Body of pancreas (tissue), 4 donors: ENCODE data around the gene CLEC2D. TPM values are rescaled to one million over a fixed set of nuclear protein-coding genes. Genes with fewer than 3 reads are reported as not detected.

Source experiments
- ATAC-seq: fragments of 150-250 bp; one replicate; pipeline ENCODE4 v1.9.1; 2016
- DNase-seq, 4 donors: peaks; one replicate each; pipeline ENCODE4 v3.0.0-alpha.2; 2019
- H3K27ac ChIP-seq, 4 donors: fragments of 200-600 bp; sonication (generic); 1 replicate in 3 of 4; 2 replicates in 1 of 4; pipeline versions ENCODE4 v1.5.1 to v1.6.1; 2016 to 2019; ENCODE audit warnings: mild to moderate bottlenecking in 1 of 4, mixed read lengths in 1 of 4, moderate library complexity in 1 of 4
- H3K27me3 ChIP-seq, 2 donors: fragments of 200-600 bp; sonication (generic); one replicate each; pipeline ENCODE4 v1.6.0; 2016; ENCODE audit warnings: mild to moderate bottlenecking in 1 of 2
- H3K36me3 ChIP-seq, 2 donors: fragments of 200-600 bp; sonication (generic); replicated peaks in 1 of 2; 2 replicates each; pipeline ENCODE4 v1.5.1; 2016; ENCODE audit warnings: low read depth in 2 of 2; ENCODE audit not compliant: insufficient read depth in 1 of 2
- H3K4me1 ChIP-seq: fragments of 200-600 bp; sonication (generic); one replicate; pipeline ENCODE4 v1.6.0; 2016
- H3K4me3 ChIP-seq, 2 donors: fragments of 200-600 bp; sonication (generic); 1 replicate in 1 of 2; 2 replicates in 1 of 2; pipeline ENCODE4 v1.5.1; 2016 to 2019
- H3K9me3 ChIP-seq, 3 donors: fragments of 200-600 bp; sonication (generic); 1 replicate in 2 of 3; 2 replicates in 1 of 3; pipeline ENCODE4 v1.5.1; 2016
- POLR2A ChIP-seq, 3 donors: fragments of 450-650 bp; IDR thresholded peaks; one replicate each; pipeline ENCODE4 v1.6.1; 2016; ENCODE audit warnings: antibody characterized with exemption in 3 of 3, mild to moderate bottlenecking in 2 of 3
- WGBS, 2 donors: methylation state at CpG; one replicate each; pipeline ENCODE4 v1.1.5; 2017; 5-methylcytosine and 5-hydroxymethylcytosine counted together
- intact Hi-C: fragments of 100-400 bp; cut with DNase I; formaldehyde crosslinking; loops from one replicate; pipeline ENCODE4 v1.15.1; 2023
- total RNA-seq, 2 donors: library from RNA; depleted of rRNA; stranded (reverse); fragments of >200 nt; gene quantifications; one replicate each; pipeline ENCODE4 v1.1.0, GENCODE V29; 2016
- TF ChIP-seq, protein P1 (sequence below), 7 experiments: fragments of 450-650 bp in 4 of 7; fragments of 200-600 bp in 3 of 7; sonication (generic) in 3 of 7; IDR thresholded peaks; one replicate each; pipeline ENCODE4 v1.5.1; 2016 to 2019; ENCODE audit warnings: antibody characterized with exemption in 7 of 7

Gene CLEC2D
- total RNA-seq, 2 donors from 2014 or later, result 5.3 to 7.5 TPM

DNA sequence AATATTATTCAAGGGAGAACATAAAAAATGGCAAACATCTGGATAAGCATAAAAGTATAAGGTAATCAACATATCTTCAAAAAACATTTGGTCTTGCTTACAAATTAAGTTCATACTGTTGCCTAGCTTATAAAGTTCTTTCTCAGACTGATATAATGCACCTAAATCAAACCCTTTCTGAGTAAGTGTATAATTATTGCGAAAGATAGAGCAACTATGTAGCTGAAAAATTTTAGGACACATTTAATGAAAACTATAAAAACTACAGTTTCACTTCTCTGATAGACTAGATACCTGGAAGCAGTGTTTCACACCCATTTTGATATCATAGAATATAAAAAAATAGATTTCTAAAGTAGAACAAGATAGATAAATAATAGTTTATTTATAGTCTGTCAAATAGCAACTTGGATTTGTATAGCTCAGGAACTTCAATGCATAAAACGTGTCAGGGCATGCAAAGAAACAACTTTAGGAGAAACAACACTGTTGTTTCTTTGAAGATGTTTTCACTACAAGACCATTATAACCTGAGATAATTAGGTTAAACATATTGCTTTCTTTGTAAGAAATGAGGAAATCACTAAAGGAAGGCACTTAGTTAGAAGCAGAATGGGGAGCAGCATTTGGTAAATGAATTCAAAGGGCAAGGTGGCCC, 55.8 kb downstream of the CLEC2D start:
- Histone ChIP-seq H3K4me1 (peaks cover 7% of the 10 kb centered on the region), H3K4me3 (no peak overlapping the region), H3K27ac (no peak overlapping the region), H3K36me3 (no peaks in the 10 kb centered on the region), H3K9me3 (no peaks in the 10 kb centered on the region), H3K27me3 (no peaks in the 10 kb centered on the region)
- DNase-seq (no peak), ATAC-seq (no peak)
- 78 to 84% methylated on average over 2 of the region's 2 CpGs for WGBS, 2 donors
- TF ChIP-seq, protein P1, sequence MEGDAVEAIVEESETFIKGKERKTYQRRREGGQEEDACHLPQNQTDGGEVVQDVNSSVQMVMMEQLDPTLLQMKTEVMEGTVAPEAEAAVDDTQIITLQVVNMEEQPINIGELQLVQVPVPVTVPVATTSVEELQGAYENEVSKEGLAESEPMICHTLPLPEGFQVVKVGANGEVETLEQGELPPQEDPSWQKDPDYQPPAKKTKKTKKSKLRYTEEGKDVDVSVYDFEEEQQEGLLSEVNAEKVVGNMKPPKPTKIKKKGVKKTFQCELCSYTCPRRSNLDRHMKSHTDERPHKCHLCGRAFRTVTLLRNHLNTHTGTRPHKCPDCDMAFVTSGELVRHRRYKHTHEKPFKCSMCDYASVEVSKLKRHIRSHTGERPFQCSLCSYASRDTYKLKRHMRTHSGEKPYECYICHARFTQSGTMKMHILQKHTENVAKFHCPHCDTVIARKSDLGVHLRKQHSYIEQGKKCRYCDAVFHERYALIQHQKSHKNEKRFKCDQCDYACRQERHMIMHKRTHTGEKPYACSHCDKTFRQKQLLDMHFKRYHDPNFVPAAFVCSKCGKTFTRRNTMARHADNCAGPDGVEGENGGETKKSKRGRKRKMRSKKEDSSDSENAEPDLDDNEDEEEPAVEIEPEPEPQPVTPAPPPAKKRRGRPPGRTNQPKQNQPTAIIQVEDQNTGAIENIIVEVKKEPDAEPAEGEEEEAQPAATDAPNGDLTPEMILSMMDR (IDR thresholded peaks at IDR 0.05), result no peak
- no peak for TF ChIP-seq POLR2A (IDR thresholded peaks at IDR 0.05)
- intact Hi-C loops, result no loop called here

DNA sequence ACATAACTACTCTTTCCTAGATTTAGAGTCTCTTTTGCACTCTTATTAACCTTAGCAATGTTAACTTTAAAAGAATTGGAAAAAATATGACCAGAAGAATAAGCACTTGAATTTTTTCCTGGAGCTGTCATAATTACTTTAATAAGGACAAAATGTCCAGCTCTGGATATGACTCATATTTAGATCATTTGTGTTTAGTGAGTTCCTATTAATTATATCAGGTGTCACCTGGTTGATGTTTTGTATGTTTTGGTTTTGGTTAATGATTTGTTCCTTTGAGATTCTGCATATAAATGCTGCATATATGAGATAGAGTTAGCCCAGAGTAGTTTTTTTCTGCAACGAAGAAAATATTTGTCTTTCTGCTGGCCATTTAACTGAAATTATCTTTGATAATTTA, 58.3 kb downstream of the CLEC2D start:
- Histone ChIP-seq H3K27ac (peak overlapping the region in 1 of 4 donors; percentile 59), H3K36me3 (no peaks in the 10 kb centered on the region), H3K27me3 (no peaks in the 10 kb centered on the region), H3K4me3 (no peak overlapping the region), H3K4me1 (no peaks in the 10 kb centered on the region), H3K9me3 (no peaks in the 10 kb centered on the region)
- DNase-seq, result no peak
- ATAC-seq, result no peak
- intact Hi-C loops, result no loop called here
- WGBS, 2 donors, result 30 to 32% methylated on average over 1 of the region's 1 CpG
- TF ChIP-seq, protein P1 (IDR thresholded peaks at IDR 0.05), result no peak
- TF ChIP-seq POLR2A (IDR thresholded peaks at IDR 0.05), result no peak

DNA sequence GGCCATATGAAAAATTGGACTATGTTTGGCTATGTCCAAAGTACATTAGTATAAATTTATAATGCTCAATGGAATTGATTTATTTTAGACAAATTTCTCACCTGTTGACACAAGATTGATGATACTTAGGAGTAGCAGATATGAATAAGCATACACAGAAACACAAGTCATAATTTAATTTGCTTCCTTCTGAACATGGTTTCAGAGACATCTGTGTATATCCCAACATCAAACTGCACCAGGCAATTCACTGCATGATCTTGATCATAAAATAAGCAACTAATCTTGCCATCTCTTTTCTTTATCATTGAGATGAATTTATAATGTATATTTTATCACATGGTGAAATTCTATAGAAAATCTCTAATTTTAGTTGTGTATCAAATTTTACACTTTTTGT, 59.6 kb downstream of the CLEC2D start:
- Histone ChIP-seq H3K36me3 (no peaks in the 10 kb centered on the region), H3K27me3 (no peaks in the 10 kb centered on the region), H3K4me1 (no peaks in the 10 kb centered on the region), H3K9me3 (no peaks in the 10 kb centered on the region), H3K27ac (no peak overlapping the region), H3K4me3 (no peak overlapping the region)
- intact Hi-C loops, result no loop called here
- no peak for TF ChIP-seq POLR2A (IDR thresholded peaks at IDR 0.05)
- TF ChIP-seq, protein P1 (IDR thresholded peaks at IDR 0.05), result no peak
- ATAC-seq, result no peak
- DNase-seq, result no peak

DNA sequence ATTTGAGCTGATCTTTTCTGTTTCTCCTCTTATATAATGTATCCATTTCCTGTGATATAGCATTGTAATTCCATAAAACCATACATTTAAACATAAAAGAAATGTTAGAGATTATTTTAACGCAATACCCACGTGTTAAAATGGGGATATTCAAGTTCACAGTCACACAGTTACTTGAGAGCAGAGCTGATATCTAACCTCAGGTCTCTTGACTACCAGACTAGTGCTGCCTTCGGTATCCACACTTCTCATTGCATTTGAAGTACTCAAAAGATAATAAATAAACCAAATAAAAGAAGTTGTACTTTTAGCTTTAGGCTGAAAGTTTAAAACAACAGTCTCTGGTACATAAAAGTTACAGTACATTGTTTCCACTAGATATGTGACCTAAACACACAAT, 60.5 kb downstream of the CLEC2D start:
- ATAC-seq (no peak), DNase-seq (no peak)
- no peaks in the 10 kb centered on the region for H3K36me3 ChIP-seq
- TF ChIP-seq, protein P1 (IDR thresholded peaks at IDR 0.05), result no peak
- TF ChIP-seq POLR2A (IDR thresholded peaks at IDR 0.05), result no peak
- H3K27ac ChIP-seq, result no peak overlapping the region
- WGBS, 2 donors, result 53 to 59% methylated on average over 3 of the region's 3 CpGs
- intact Hi-C loops, result no loop called here
- H3K4me1 ChIP-seq, result no peaks in the 10 kb centered on the region
- no peaks in the 10 kb centered on the region for H3K9me3 ChIP-seq
- no peaks in the 10 kb centered on the region for H3K27me3 ChIP-seq
- no peak overlapping the region for H3K4me3 ChIP-seq

DNA sequence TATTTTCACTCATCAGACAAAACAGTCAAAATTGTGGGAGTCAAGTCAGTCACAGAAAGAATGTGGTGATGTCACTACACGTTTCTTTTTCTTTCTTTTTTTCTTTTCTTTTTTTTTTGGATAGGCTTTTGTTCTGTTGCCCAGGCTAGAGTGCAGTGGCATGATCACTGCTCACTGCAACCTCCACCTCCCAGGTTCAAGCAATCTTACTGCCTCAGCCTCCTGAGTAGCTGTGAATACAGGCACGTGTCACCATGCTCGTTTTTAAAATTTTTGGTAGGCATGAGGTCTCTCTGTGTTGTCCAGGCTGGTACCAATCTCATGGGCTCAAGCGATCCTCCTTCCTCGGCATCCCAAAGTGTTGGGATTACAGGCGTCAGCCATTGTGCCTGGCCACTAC, 61.1 kb downstream of the CLEC2D start:
- DNase-seq, result no peak
- intact Hi-C loops, result no loop called here
- TF ChIP-seq POLR2A (IDR thresholded peaks at IDR 0.05), result no peak
- TF ChIP-seq, protein P1 (IDR thresholded peaks at IDR 0.05), result no peak
- H3K27me3 ChIP-seq, result no peaks in the 10 kb centered on the region
- no peak overlapping the region for H3K4me3 ChIP-seq
- no peaks in the 10 kb centered on the region for H3K36me3 ChIP-seq
- no peaks in the 10 kb centered on the region for H3K9me3 ChIP-seq
- no peaks in the 10 kb centered on the region for H3K4me1 ChIP-seq
- H3K27ac ChIP-seq, result no peak overlapping the region
- no peak for ATAC-seq
- WGBS, 2 donors, result 50 to 64% methylated on average over 6 of the region's 6 CpGs
